Measurements from ENCODE around the gene DMXL1.
A peak's percentile ranks its signal among the peaks of the same experiment; 100 is the strongest.
"Not testable (repeated sequence)": the region's sequence is repeated elsewhere in the genome, so short reads cannot be mapped to it uniquely, and the experiment has no call there.

The DMXL1 gene

GRCh38 chr5:119067450-119067849 lies 3.4 kb upstream of the DMXL1 start:
- no peak for DNase-seq (ENCODE audit: low read depth in 4 of 4, low spot score in 1 of 4)

GRCh38 chr5:119070578-119070827 lies 384 bp upstream of the DMXL1 start:
- peak in 1 of 4 experiments; percentile 57 for DNase-seq (ENCODE audit: low read depth in 4 of 4, low spot score in 1 of 4)

- DNase-seq (ENCODE audit: low read depth in 4 of 4, low spot score in 1 of 4): no peak
Observed at GRCh38 chr5:119071561-119071995, 691 bp downstream of the DMXL1 start.

GRCh38 chr5:119072496-119072895 lies 1.6 kb downstream of the DMXL1 start:
- no peak for DNase-seq (ENCODE audit: low read depth in 4 of 4, low spot score in 1 of 4)

- not testable (repeated sequence) for DNase-seq (ENCODE audit: low read depth in 4 of 4, low spot score in 1 of 4)
Observed at GRCh38 chr5:119073746-119074337, 3.0 kb downstream of the DMXL1 start.

- no peak for DNase-seq (ENCODE audit: low read depth in 4 of 4, low spot score in 1 of 4)
Observed at GRCh38 chr5:119074419-119074818, 3.5 kb downstream of the DMXL1 start.

GRCh38 chr5:119075269-119075668 lies 4.4 kb downstream of the DMXL1 start:
- DNase-seq (ENCODE audit: low read depth in 4 of 4, low spot score in 1 of 4): peak in 1 of 4 experiments; percentile 7

GRCh38 chr5:119076080-119076479 lies 5.2 kb downstream of the DMXL1 start:
- DNase-seq (ENCODE audit: low read depth in 4 of 4, low spot score in 1 of 4): no peak

GRCh38 chr5:119077444-119077843 lies 6.6 kb downstream of the DMXL1 start:
- no peak for DNase-seq (ENCODE audit: low read depth in 4 of 4, low spot score in 1 of 4)

- no peak for DNase-seq (ENCODE audit: low read depth in 4 of 4, low spot score in 1 of 4)
Observed at GRCh38 chr5:119078071-119078846, 7.4 kb downstream of the DMXL1 start.

- DNase-seq (ENCODE audit: low read depth in 4 of 4, low spot score in 1 of 4): no peak
Observed at GRCh38 chr5:119078861-119079260, 8.0 kb downstream of the DMXL1 start.

- DNase-seq (ENCODE audit: low read depth in 4 of 4, low spot score in 1 of 4): peak in 3 of 4 experiments; percentile 9 to 37 (median 17)
Observed at GRCh38 chr5:119079318-119079921, 8.5 kb downstream of the DMXL1 start.

- no peak for DNase-seq (ENCODE audit: low read depth in 4 of 4, low spot score in 1 of 4)
Observed at GRCh38 chr5:119080936-119081335, 10.0 kb downstream of the DMXL1 start.

- no peak for DNase-seq (ENCODE audit: low read depth in 4 of 4, low spot score in 1 of 4)
Observed at GRCh38 chr5:119082691-119083090, 11.8 kb downstream of the DMXL1 start.

GRCh38 chr5:119083679-119084078 lies 12.8 kb downstream of the DMXL1 start:
- no peak for DNase-seq (ENCODE audit: low read depth in 4 of 4, low spot score in 1 of 4)

- no peak for DNase-seq (ENCODE audit: low read depth in 4 of 4, low spot score in 1 of 4)
Observed at GRCh38 chr5:119088438-119088837, 17.6 kb downstream of the DMXL1 start.

- no peak for DNase-seq (ENCODE audit: low read depth in 4 of 4, low spot score in 1 of 4)
Observed at GRCh38 chr5:119095611-119096010, 24.7 kb downstream of the DMXL1 start.

GRCh38 chr5:119105971-119106370 lies 35.1 kb downstream of the DMXL1 start:
- DNase-seq (ENCODE audit: low read depth in 4 of 4, low spot score in 1 of 4): no peak

- DNase-seq (ENCODE audit: low read depth in 4 of 4, low spot score in 1 of 4): no peak
Observed at GRCh38 chr5:119112151-119112550, 41.3 kb downstream of the DMXL1 start.

GRCh38 chr5:119117237-119117636 lies 46.4 kb downstream of the DMXL1 start:
- no peak for DNase-seq (ENCODE audit: low read depth in 4 of 4, low spot score in 1 of 4)

GRCh38 chr5:119118000-119118399 lies 47.1 kb downstream of the DMXL1 start:
- DNase-seq (ENCODE audit: low read depth in 4 of 4, low spot score in 1 of 4): no peak

GRCh38 chr5:119120893-119121292 lies 50.0 kb downstream of the DMXL1 start:
- DNase-seq (ENCODE audit: low read depth in 4 of 4, low spot score in 1 of 4): no peak

- DNase-seq (ENCODE audit: low read depth in 4 of 4, low spot score in 1 of 4): not testable (repeated sequence)
Observed at GRCh38 chr5:119122474-119122873, 51.6 kb downstream of the DMXL1 start.

All from stimulated activated CD4-positive, alpha-beta T cell treated with anti-CD3 and anti-CD28 coated beads, Interleukin-1b, Interleukin-23, amount 100 ng/mL, for 24 hours (primary cell).